GM19438 (cell line): ENCODE results near the gene DTNBP1.

Experiments used
- ATAC-seq: cut with Tn5 transposase; IDR thresholded peaks from one replicate; pipeline ENCODE4 v1.9.1; 2021; ENCODE audit warnings: low read depth; ENCODE audit not compliant: unreplicated experiment

Gene DTNBP1, protein sequence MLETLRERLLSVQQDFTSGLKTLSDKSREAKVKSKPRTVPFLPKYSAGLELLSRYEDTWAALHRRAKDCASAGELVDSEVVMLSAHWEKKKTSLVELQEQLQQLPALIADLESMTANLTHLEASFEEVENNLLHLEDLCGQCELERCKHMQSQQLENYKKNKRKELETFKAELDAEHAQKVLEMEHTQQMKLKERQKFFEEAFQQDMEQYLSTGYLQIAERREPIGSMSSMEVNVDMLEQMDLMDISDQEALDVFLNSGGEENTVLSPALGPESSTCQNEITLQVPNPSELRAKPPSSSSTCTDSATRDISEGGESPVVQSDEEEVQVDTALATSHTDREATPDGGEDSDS

DNA sequence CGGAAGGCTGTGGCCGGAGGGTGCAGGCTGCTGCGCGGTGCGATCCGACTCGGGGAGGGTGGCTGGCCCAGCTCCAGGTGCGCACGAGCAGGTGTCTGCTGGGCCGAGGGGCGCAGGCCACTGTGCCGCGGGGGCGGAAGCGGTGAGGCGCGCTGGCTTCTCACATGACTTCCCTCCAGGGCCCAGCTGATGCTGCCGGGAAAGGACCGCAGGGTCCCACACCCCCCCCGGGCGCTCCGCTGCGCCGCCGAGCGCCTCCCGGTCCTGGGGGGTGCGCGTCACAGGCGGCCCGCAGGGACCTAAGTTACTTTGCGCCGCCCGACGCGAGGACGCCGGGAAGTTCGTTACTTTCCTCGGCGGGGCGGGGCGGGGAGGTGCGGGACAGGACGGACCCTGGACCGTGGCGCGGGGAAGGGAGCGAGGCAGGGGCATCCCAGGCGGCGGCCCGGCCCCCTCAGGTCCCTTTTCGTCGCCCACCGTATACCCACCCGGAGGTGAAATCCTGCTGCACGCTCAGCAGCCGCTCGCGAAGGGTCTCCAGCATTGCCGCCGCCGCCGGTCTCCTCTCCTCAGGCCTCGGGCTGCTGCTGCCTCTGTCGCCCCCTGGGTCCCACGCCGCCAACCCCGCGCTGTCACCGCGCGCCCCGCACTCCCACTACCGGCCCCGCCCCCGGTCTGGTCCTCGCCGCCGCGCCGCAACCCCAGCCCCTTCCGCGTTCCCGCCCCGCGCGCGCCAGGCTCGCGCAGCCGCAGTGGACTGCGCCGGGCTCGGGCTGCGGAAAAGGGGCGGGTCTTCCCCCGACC lies at the start of gene DTNBP1:
Gene DTNBP1, minus strand, starts transcription at position 703 of the 804 bp plus-strand sequence. Its CDS starts 159 bp downstream, at position 544.
- ATAC-seq = peak; percentile 66

DNA sequence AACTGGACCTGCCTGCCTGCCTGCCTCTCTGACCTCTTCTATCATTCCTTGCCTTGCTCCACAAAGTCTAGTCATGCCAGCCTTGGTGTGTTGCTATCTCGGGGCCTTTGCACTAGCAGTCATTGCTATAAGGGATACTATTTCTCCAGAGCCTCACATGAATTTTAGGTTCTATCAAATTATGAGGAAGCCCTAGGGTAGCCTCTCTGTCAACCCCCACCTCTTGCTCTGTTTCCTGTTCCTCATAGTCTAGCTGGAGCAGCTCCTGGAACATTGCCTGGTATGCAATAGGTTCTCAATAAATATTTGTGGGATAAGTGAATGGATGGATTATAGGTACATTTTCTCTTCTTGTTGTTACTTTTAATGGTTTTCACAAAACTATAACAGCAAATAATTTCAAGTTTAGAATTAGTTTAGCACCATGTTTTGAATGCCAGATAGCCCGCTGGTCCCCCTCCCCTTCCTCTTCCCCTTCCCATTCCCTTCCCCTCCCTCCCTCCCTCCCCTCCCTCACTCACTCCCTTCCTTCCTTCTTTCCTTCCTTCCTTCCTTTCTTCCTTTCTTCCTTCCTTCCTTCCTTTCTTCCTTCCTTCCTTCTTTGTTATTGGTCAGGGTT lies 46.9 kb upstream of the DTNBP1 start:
- ATAC-seq = no peak

DNA sequence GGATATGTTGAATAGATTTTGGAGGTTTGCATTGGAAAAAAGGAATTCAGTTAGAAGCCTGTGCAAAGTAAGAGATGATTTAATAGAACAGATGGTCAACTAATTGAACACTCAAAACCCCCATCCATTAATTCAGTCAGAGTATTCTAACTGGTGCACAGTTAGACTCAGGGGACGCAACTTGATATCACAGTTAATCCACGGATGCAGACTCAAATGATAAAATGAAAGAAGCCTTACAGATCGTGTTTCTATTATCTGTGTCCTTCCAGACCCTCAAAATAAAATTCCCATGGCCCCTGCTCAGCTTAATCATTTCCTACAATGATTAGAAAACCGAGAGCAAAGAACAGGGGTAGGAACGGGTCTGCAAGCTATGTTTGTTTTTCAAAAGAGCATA lies 45.4 kb upstream of the DTNBP1 start:
- no peak for ATAC-seq

DNA sequence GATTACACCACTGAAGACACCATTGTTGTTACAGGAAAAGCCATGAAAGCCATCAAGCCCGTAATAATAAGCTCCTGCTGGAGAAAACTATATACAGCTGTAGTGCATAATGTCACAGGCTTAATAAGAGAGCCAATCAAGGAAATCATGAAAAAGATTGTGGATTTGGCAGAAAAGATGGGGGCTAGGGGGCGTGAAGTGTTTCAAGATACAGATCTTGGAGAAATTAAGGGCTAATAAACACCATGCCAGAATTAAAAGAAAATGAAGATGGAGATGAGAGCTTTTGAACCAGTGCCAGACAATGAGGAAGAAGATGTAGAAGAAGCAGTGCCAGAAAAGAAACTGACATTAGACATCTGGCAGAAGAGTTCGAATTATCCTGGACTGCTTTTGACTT lies 43.2 kb upstream of the DTNBP1 start:
- no peak for ATAC-seq

DNA sequence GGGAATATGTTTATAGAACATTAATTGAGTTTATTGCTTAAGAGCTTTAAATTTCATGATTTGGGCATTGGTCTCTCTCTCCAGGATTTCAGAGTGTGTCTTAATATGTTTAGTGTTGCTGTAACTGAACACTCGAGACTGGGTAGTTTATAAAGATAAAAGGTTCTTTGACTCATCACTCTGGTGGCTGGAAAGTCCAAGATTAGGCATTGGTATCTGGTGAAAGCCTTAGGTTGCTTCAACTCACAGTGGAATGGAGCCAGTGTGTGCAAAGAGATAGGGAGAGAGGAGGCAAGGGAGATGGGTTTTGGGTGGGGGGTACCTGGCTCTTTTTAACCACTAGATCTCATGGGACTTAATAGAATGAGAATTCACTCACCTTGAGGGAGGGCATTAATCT lies 35.6 kb upstream of the DTNBP1 start:
- ATAC-seq = no peak

DNA sequence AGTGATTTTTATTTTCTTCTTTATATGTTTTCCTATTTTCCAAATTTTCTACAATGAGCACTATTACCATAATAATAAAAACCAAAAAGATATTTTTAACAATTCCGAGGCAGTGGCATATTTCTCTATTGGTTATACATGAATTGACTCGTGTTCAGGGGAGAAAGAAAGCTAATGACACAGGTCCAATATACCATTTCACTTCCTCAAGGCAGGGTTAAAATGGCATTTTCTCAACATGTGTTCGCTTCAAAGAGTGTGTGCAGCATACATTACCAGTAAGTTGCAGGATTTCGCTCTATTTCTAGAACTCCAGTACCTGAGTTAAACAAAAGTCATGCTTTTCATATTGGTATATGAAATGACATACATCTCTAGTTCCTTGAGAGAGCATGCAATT lies 35.1 kb upstream of the DTNBP1 start:
- no peak for ATAC-seq

DNA sequence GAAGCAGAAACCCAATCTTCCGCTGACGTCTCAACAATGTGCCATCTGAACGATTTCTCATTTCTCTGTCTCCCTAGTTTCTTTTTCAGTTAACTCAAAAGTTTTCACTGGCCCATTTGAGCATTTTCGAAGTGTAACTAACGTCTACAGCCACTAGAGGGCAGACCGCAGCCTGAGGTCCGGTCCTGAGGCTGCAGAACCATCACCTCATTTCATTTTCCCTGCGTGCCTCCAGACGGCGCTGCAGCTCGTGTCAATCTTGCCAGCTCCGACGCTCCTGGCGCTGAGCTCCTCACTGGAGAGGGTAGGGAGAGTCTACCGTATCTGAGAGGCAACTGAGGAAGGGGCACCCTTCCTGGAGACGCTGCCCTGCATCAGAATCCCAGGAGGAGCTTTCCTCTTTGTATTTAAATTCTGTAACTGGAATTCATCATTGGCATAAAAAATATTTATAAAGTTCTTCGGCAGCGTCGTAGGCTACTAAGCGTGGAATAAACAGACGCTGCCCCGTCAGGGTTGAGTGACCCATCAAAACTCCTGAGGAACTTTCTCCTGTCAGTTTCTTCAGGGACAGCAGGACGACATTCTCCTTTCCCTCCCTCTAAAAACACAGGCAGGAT lies 28.5 kb upstream of the DTNBP1 start:
- peak; percentile 88 for ATAC-seq

DNA sequence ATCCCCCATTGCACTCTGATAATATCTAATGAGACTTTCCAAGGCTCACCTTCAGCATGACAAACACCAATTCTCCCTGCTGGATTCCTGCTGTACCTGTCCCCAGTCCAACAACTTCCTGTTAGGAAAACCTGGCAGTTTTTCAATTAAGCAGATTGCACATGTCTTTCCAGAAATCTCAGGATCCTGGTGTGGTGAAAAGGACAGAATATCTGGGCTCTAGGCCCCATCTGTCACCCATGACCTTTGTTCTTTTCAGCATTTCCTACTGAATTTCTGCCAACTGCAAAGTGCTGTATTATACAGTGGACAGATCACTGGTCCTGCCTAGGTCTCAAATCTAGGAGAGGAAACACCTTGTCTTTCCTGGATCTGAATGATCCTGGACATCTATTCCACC lies 27.7 kb upstream of the DTNBP1 start:
- no peak for ATAC-seq

DNA sequence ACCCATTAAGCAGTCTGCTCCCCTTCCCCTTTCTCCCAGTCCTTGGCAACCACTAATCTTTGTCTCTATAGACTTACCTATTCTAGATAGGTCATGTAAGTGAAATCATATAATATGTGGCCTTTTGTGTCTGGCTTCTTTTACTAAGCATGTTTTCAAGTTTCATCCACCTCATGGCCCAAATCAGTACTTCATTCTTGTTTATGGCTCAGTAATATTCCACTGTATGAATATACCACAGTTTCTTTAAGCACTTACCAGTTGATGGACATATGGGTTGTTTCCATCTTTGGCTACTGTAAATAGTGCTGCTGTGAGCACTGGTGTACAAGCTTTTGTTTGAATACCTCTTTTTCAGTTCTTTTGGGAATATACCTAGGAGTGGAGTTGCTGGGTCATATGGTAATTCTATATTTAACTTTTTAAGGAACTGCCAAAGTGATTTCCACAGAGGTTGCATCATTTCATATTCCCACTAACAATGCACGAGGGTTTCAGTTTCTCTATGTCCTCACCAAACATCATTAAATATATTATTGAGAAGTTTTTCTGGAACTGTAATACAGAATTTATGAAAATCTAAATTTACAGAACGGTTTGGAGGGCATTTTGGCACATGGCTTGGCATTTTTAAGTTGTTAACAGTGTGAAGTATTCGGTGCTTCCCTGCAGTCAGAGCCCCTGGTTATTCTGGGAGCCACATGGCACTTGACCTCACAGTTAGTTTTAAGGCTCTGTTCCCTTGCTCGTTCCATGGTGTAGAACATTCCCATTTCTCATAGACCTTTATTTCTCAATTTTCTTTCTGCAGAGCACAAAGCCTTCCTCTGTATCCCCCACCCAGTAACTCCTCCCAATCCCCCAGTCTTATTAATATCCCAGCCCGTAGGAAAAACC lies 27.0 kb upstream of the DTNBP1 start:
- ATAC-seq = no peak

DNA sequence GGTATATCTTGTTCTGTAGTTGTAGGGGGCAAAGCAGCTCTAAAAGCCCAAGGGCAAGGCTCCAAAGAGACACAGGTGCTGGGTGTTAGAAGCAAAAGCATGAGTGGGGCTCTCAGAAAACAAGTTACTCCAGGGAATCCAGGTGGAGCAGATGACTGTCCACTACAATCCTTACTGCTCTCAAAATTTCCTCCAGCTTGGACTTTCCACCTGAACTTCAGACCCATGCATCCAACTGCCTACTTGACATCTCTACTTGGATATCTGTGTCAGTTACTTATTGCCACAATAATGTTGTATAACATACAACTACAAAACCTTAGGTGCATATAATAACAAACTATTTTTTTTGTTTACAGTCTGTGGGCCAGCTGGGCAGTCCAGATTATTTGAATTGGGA lies 22.8 kb upstream of the DTNBP1 start:
- no peak for ATAC-seq

DNA sequence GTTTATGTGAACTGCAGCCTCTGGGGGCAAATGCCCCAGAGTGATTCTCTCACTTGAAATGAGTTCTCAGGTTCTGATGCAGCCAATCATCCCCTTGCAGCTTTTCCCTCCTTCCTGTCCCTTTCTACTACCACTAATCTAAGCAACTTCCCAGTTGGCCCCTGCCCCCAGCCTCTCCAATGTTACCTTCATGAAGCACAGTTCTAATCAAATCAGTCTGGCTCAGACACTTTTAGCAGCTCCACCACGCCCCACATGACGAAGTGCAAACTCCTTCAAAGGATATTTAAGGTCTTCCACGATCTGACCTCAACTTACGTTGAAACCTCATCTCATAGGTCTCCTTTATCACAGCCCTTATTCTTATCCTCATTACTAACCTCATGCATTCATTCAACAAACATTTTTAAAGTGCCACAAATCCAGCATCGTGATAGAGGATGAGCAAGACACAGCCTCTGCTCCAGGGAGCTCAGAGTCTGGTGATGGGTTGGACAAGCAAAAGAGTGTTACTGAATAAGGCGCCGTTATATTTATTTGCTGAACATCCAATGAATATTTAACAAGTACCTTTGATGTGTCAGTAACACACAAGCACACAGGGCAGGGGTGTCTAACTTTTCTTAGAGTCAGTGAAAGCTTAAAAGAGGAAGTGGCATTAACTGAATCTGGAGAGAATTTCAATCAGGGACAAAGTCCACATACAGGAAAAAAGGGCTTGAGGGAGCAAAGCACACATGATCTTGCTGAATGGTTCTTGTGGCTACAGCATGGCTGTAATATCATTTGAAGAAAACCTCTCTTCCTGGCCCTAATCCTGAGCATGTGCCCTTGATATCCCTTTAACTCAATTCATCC lies 20.4 kb upstream of the DTNBP1 start:
- no peak for ATAC-seq

DNA sequence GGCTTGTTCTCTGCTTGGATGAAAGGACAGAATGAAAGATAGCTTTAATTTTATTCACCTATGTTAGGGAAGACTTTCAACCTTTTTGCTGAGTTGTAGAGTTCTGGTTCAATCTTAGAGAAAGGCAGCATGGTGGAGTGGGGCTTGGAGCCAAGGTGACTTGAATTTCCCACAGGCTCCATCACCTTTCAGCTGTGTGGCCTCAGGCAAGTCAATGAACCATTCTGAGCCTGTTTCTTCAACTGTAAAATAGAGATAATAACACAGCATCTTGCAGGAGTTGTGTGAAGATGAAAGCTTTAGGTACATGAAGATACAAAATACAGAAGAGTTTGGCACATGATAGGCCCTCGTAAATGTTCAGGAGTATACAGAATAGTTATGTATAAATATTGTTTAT lies 19.1 kb upstream of the DTNBP1 start:
- no peak for ATAC-seq

DNA sequence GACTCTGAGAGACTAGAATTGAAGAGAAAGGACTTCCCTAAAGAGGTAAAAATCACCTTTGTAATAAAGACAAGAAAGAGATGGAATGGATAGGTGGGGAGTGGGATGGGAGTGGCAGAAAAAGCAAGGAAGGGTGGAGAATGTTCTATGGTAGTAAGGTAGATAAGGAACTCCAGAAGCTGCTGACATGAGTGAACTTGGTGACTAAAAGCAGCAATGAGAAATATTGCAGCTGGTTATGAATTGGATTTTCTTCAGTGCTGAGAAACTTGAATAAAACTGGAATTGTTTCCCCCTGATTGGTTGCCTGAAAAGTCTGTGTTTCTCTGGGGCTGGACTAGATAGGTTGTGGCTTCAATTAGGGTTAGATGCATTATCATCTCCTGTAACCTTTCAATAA lies 15.7 kb upstream of the DTNBP1 start:
- no peak for ATAC-seq

DNA sequence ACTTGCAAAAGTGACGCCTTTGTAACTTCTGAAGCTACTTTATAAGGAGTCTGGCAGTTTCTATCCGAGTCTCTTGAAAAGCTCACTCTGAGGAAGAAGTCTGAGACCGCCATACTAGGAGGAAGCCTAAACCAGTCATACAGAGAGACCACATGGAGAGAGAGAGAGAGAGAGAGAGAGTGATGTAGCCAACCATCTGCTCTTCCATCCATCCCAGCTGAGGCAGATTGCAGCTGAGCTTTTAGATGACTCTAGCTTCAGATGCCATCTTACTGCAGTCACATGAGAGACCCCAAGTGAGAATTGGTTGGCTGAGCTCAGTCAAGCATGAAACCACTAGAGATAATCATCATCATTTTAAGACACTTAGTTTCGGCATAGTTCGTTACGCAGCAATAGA lies 15.0 kb upstream of the DTNBP1 start:
- ATAC-seq = no peak

DNA sequence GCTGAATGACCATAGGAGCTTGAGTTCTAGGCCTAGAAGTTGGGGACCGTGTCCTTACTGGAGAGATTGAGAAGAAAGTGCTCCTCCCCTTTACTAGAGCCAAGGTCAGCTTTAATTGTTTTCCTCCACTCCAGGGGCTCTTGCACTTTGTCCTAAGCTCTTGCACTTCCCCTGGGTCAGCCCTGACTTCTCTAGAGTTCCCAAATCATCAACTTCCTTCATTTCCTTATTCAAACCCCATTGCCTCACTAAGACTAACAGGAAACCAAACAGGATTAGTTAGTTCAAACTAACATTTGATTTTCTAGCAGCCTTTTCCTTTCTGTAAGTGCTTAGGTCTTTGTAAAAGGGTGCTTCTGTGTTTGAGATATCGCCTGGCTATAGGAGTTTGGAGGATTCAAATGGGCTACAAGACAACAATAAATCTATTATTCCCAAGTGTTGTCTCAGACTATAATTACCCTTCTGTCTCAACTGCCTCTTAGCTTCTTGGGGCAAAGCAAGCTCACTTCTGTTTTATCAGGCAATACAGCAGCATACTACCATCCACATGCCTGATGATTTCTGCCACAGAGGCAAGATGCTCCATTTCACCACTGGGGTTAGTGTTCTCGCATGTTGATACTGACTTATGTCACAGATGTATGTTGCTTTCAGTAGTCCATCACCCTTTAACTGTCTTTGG lies 12.8 kb upstream of the DTNBP1 start:
- ATAC-seq = no peak

DNA sequence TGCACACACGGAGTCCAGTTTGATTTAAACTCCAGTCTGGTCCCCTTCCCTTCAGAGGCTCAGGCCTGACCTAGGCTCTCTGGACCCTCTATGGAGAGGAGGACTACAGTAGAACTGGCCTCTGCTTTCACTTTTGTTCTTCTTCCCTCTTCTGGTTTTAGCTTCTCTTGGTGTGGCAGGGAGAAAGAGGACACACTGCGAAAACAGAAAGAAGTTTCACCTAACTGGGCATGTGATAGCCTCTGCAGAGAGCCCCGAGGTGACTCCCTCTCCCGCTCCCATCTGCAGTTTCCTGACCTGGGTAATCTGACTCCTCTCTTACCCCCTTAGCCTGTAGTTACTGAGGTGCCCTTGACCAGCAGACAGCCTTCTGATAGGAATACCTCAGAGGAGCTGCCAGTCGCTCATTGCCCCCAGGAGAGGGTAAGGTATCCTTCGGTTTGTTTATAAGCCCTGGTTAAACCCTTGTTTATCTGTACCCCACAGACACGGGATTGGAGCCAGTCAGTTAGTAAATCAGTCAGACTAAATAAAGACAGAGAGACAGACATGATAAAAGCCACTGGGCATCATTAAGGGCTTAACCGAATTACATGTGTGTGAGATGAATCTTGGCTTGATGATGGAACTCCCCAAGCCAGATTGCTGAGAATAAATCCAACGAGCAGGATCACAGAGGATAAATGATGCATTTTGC lies 12.0 kb upstream of the DTNBP1 start:
- no peak for ATAC-seq

DNA sequence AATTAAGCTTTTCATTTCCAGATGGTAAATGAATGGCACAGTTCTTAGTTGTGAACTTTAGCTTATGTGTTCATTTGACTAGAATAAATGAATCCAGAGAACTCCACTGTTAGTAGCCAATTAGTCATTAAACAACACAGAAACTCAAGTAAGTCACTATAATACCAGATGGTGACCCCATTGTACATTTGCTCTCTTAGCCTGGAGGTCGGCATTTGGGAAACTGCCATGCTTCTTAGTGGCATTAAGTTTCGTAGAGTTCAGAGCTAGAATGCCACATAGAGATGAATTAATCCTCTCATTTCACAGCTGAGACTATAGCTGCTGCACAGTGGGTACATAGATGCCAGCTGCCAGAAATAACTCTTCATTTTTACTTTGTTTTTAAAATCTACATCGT lies 10.8 kb upstream of the DTNBP1 start:
- ATAC-seq = no peak

DNA sequence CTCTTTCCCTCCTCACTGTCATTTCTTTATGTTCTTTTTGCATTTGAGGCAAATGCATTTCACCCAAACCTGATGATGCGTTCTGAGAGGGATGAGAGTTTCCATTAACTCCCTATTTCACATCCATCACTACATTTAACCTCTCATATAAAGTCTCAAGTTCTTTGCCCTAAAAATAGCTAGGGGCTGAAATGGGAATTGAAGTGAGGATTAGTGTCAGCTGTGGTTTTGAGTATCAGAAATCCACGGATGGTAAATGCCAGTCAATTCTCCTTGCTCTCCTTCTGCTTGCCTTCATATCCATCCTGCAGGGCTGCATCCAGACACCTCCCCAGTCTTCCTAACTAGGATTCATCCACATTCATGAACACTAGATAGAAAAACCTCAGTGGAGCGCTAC lies 10.0 kb upstream of the DTNBP1 start:
- ATAC-seq = no peak
